HG02763 (cell line): ENCODE results near the gene DNASE1L3.

Source experiments
- ATAC-seq: cut with Tn5 transposase; IDR thresholded peaks from one replicate; pipeline ENCODE4 v1.9.1; 2021; ENCODE audit warnings: mild to moderate bottlenecking, moderate library complexity; ENCODE audit not compliant: unreplicated experiment

DNASE1L3 gene

DNA sequence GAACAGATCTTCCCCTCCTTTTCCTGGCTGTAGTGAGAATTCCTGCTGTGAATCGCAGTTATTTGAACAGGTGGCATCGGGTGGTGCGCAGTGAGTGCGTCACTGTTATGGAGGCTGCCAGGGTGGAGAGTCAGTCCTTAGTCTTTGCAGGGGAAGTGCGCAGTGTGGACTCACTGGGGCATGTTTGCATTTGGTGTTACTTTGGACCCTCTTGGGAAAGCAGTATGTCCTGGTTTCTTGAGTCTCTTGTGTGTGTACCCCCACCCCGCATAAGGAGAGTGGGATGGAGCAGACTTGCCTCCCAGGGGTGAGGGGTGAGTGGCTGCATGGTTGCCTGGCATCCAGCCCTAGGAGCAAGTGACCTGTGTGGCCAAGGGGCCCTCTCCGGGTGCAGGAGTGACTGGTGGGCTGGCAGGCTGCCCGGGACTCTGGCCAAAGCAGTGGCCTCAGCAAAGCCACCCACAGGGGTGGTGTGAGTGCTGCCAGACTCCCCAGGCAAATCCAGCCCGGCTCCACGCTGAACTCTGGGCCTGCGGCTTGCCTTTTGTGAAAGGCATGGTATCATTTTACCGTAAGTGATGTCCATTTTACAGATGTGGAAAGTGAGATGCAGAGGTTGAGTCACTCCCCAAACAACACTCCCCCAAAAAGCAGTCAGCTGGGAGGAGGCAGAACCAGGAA lies 46.4 kb downstream of the DNASE1L3 start:
- ATAC-seq = no peak

DNA sequence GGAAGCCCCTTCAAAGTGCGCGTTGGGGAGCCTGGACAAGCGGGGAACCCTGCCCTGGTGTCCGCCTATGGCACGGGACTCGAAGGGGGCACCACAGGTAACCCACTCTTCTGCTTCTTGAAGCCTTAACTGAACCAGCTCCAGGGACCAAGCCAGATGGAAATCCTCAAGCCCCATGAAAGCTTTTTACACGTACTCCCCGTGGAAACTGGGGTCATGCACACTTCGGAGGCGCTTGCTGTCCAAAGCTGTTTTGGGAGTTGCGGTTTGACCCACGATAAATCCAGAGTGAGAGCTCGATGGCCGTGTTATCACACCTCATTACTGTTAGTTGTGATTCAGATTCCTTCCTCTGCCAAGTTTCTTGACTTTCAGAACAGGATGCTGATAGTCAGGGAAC lies 47.5 kb downstream of the DNASE1L3 start:
- ATAC-seq = no peak

DNA sequence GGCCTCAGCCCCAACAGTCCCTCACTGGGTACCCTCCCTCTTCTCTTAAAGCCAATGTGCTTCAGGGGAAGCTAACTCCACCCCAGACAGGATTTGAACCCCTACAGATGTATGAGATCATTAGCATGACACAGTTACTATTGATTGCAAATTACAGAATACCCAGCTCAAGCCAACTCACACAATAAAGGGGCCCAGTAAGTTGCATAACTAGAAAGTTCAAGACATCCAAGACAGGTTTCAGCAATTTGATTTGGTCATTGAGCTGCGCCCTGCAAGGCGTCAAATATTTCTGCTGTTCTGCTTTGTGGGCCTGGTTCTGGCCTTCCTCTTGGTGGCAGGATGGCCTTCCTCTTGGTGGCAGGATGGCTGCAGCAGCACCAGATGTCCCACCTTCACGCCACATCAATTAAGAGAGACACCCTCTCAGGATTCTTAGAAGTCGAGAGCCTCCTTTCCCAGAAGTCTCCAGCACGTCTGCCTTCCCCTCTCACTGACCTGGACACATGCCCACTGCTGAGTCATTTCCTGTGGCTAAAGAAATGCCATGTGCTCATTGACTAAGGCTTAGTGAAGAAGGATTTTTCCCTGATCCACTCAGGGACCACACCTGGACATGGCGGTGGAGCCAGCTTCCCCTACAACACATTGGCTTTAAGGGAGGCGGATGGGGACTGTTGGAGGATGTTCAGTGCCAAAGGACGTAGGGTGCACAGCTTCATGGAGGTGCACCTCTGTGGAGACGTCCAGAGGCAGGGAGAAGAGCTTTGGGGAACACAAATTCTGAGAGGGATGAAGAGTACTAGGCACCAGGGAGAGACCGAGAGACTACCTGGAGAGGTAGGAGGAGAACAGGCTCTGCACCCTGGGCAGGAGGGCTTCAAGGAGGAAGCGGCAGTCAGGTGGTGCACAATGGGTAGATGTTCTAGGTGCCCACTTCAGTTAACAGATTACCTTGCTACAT lies 49.1 kb downstream of the DNASE1L3 start:
- no peak for ATAC-seq

DNA sequence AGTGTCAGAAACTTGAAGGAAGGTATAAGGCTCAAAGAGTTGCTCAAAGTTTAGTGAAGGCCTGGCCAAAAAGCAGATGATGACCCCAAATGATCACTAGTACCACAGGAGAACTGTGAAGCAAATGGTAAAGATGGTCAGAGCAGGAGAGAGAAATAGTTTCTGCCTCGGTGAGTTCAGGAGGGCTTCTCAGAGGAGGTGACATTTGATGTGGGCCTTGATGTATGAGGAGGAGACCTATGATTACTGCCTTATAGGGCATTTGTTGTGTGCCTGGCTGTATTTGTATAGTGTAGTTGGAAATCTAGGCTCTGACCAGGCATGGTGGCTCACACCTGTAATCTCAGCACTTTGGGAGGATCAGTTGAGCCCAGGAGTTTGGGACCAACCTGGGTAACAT lies 50.4 kb downstream of the DNASE1L3 start:
- no peak for ATAC-seq

DNA sequence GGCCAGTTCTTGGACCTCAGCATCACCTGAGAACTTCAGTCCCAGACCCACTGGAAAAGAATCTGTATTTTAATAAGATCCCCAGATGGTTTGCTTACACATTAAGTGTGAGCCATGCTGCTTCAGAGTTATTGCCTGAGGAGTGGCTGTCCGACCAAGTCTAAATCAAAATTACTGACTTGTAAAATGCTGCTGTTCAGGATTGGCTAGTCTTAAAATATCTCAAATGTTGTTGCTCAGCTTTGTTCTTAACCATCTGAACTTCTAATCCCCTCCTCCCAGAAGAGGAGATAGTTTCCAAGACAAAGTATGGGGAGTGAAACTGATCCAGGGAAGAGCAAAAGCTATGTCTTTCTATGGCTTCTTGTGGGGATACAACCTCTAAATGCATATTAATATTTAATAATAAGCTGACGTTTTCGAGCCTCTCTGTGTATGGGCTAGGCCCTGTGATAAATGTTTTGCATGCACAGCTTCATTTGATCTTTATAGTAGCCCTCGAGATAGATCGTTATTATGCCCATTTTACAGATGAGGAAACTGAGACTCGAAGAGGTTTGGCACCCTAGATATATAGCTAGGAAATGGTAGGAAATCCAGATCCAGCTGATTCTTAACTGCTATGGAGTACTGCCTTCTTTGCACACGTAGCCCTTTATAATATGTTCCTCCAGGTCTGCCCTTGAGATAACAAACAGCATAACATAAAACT lies 52.2 kb downstream of the DNASE1L3 start:
- no peak for ATAC-seq

DNA sequence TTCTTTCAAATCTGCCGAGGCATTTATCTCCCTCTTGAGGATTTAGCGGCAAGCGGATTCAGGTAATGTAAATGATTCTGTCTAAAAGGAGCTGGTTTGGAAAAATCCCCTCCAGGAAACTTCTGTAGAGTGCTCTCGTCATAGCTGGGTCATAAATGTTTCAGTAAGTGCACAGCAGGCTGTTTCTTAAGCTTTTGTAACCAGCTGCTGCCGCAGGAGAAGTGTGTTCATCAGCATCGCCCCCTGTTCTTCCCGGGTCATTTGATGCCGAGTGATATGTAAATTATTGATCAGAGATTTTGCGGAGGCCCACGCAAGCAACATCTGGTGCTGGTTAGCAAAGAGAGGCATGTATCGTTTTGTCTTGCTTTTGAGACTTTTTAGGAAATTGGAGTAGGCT lies 53.1 kb downstream of the DNASE1L3 start:
- ATAC-seq = no peak

DNA sequence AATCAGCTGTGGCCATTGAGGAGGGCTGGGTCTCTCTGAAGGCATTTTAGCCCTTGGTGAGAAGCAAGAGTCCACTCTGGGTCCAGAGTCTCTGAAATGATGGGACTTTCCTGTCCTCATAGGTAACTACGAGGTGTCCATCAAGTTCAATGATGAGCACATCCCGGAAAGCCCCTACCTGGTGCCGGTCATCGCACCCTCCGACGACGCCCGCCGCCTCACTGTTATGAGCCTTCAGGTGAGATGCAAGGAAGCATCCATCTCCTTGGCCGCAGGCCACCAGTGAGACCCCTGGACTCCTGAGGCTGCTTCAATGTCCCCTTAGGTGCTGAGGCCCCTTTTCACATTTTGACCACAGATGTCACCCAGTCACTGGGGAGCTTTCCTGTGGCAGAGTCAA lies 54.9 kb downstream of the DNASE1L3 start:
- no peak for ATAC-seq

DNA sequence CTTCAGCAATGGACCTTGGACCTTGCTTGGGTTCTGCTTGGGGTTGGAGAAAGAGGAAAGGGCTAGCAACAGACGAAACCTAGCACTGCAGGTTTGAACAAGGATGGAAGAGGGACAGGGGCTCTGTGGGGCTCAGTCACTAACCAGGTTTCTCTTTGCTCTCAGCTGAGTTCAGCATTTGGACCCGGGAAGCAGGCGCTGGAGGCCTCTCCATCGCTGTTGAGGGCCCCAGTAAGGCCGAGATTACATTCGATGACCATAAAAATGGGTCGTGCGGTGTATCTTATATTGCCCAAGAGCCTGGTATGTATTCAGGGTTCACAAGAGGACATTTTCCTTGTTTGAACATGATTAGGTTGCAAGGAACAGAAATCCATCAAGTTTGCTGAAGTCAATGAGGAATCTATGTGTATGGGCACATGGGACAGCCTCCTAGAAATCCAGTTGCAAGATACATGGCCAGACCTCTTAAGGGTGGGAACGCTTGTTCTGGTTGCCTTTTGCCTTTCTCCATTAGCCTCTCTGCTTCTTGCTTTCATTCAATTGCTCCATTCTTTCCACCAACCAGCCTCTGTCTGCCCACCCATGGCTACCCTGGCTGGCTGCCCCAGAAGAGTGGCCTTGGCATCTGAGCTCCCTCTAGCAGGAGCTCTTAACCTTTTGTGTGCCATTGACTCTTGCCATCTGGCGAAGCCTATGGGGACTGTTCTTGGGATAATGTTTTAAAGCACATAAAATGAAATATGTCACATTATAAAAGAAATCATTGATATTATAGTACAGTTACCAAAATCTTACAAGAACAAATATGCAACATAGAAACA lies 55.9 kb downstream of the DNASE1L3 start:
- no peak for ATAC-seq

DNA sequence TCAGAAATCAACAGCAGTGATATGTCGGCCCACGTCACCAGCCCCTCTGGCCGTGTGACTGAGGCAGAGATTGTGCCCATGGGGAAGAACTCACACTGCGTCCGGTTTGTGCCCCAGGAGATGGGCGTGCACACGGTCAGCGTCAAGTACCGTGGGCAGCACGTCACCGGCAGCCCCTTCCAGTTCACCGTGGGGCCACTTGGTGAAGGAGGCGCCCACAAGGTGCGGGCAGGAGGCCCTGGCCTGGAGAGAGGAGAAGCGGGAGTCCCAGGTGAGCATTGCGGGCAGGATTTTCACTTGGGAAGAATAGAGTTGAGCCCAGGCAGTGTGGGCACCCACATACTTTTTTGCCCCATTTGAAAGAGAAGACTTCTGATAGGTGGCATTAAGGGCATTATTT lies 57.4 kb downstream of the DNASE1L3 start:
- ATAC-seq = no peak

DNA sequence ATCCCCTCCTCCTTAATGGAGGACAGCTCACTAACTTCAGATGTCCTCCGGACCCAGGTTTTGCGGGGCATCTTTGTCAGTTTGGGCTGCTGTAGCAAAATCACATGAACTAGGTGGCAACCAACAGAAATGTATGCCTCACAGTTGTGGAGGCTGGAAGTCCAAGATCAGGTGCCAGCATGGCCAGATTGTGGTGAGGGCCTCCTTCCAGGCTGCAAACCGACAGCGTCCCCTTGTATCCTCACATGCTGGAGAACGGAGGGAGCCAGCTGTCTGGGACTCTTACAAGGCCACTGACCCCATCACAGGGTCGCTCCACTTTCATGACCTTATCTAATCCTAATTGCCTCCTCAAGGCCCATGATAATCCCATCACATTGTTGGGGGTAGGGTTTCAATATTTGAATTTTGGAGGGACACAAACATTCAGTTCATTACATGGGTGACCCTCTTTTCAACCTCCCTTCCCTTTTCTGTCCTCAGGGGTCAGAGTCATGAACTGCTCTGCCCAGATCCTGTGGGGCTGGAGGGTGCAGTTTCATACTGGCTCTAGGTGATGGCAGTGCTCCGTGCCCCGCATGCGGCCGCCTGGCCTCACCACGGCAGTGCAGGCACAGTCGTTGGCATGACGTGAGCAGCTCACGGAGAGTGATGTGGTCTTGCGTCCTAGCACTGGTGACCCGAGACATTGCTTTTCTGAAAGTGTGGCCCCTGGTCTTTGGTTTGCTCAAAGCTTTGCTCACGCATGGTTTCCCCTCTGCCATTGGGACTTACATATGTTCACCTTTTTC lies 58.4 kb downstream of the DNASE1L3 start:
- ATAC-seq = no peak

DNA sequence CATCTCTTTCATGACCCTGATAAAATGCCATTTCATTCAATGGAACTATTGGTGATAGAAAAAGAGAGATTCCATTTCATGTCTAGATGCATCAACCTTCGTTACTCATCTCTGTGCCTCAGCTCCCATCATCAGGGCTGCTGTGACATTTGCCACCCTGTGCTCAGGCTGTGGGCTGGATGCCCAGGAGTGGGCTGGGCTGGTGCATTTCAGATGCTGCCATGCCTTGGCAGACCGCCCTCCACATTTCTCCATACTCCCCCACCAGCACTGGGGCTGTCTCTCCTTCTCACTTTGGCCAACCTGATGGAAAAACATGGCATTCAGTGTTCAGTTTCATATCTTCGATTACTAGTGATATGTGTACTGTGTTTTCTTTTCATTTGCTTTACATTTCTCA lies 59.1 kb downstream of the DNASE1L3 start:
- ATAC-seq = no peak

DNA sequence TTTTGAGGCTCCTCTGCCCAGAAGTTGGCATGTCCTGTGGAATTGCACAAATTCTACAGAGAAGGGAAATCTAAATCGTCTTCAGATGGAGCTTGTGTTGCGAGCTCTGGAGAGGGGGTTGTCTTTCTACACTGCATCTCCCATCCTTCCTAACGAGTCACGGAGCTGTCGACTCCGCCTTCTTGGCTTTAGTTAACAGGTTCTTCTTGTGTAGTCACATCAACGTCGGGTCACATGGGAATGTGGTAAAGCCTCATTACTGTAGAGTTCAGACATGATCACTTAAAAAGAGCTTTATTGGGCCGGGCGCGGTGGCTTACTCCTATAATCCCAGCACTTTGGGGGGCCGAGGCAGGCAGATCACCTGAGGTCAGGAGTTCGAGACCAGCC lies 60.0 kb downstream of the DNASE1L3 start:
- no peak for ATAC-seq

DNA sequence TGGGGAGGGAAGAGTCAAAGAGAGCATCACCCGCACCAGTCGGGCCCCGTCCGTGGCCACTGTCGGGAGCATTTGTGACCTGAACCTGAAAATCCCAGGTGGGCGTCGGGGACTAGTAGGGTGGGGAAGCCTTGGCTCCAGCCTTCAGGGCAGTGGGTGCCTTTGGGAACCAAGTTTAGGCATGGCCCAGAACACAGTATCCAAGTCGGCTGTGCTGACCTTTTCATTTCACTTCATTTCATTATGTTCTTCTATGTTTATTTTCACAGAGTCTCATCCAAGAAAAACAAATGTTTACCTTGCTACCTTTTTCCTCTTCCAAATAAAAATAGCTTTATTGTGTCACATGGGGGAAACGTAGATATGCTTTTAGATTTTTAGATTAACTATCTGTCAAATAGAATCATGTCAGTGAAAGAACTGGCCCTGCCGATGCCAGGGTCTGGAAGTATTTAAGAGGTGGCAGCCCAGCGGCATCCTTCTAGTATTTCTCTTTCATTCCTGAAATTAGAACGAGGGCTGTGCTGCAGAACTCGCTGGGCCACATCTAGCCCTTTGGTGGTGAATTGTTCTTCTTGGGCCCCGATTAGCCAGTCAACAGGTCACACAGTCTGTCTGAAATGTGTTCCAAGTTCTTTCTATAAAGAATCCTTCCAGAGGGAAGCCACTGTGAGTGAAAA lies 60.5 kb downstream of the DNASE1L3 start:
- no peak for ATAC-seq

DNA sequence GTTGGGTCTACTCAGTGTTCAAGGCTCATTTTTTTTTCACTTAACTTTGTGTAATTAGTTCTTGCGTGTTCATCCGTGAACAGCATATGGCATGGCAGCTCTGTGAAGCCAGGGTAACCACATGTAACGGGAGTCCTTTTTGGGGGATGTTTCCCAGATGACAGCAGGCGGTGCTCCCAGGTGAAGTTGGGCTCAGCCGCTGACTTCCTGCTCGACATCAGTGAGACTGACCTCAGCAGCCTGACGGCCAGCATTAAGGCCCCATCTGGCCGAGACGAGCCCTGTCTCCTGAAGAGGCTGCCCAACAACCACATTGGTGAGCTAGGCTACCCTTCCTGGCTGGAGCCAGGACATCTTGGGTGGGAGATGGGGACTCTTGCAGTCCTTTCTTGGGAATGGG lies 62.7 kb downstream of the DNASE1L3 start:
- ATAC-seq = no peak

DNA sequence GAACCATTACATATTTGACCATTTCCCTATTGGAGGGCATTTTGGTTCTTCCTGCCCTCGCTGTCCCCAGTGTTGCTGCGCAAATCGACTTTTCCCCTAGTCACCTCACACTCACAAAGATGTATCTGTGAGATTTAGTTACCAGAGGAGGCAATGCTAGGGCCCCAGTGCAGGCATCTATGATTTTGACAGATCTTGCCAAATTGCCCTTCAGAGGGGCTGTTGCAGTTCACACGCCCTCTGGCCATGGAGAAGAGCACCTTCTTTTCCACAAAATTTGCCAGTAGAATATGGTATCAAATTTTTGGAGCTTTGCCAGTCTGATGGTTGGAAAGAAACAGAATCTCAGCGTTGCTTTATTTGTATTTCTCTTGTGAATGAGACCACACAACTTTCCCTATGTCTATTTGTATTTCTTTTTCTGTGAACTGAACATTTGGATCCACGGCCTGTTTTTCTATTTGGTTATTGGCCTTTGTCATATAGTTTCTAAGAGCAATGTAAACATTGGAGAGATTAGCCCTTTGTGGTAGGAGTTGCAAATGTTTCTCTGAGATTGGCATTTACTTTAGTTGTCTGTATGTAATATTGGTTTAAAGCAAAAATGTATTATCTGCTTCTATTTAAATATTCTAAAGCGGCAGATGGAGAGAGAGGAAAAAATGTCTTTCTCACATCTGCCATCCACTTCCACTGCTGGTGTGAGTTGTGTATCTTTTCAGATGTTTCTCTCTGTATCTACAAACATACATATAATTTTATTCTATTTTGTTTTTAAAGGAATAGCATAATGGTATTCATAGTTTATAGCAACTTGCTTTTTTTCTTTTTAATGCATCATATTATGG lies 66.1 kb downstream of the DNASE1L3 start:
- no peak for ATAC-seq

DNA sequence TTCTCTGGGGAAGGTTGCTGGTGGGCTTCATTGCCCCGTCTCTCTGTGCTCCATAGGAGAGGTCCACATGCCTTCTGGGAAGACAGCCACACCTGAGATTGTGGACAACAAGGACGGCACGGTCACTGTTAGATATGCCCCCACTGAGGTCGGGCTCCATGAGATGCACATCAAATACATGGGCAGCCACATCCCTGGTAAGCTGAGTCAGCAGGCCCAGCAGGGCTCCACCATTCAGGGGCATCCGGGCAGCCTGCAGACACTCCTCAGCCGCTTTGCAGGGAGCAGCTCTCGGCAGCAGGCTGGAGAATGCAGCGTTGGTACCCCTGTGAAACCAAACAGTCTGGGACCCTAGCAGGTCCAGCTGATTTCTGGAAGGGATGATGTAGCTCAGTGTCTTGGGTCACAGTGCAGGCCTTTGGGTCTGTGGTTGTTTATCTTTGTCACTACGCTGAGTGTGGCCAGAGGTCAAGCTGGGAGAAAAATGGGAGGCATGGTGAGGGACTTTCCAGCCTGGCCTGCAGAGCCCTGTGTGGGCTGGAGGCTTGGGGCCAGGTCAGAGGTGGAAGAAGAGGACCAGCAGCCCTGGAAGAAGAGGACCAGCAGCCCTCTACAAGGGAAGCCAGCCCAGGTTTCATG lies 67.2 kb downstream of the DNASE1L3 start:
- no peak for ATAC-seq
